Breast epithelium (tissue), 3 donors: ENCODE results near the gene TK1.

ENCODE experiments used
- CTCF ChIP-seq, 3 donors: fragments of 450-650 bp; IDR thresholded peaks; one replicate each; pipeline ENCODE4 v1.5.1; 2016 to 2017; ENCODE audit warnings: antibody characterized with exemption in 3 of 3, mild to moderate bottlenecking in 3 of 3, moderate library complexity in 3 of 3
- POLR2A ChIP-seq: fragments of 450-650 bp; IDR thresholded peaks from one replicate; pipeline ENCODE4 v1.6.1; 2016; ENCODE audit warnings: antibody characterized with exemption, mild to moderate bottlenecking, moderate library complexity

- TF ChIP-seq CTCF (IDR thresholded peaks at IDR 0.05) = no peak
- no peak for TF ChIP-seq POLR2A
Measured at GRCh38 chr17:78134899-78135385, 51.9 kb downstream of the TK1 start.
